PFSK-1 (cell line): ENCODE results near the gene IGSF21.

Experiments used
- TAF1 ChIP-seq: IDR thresholded peaks from 2 replicates; pipeline ENCODE4 v1.6.1; 2012; ENCODE audit warnings: low read length, control low read depth, borderline replicate concordance; ENCODE audit not compliant: insufficient read depth
- TF ChIP-seq, protein P1 (sequence below), 2 experiments: IDR thresholded peaks; 2 replicates each; pipeline versions ENCODE4 v1.6.1 to v1.8.0; 2011 to 2012; ENCODE audit warnings: low read depth in 2 of 2, low read length in 2 of 2, control low read depth in 1 of 2, inconsistent platforms in 1 of 2, mild to moderate bottlenecking in 1 of 2, moderate library complexity in 1 of 2; ENCODE audit not compliant: insufficient read depth in 1 of 2

DNA sequence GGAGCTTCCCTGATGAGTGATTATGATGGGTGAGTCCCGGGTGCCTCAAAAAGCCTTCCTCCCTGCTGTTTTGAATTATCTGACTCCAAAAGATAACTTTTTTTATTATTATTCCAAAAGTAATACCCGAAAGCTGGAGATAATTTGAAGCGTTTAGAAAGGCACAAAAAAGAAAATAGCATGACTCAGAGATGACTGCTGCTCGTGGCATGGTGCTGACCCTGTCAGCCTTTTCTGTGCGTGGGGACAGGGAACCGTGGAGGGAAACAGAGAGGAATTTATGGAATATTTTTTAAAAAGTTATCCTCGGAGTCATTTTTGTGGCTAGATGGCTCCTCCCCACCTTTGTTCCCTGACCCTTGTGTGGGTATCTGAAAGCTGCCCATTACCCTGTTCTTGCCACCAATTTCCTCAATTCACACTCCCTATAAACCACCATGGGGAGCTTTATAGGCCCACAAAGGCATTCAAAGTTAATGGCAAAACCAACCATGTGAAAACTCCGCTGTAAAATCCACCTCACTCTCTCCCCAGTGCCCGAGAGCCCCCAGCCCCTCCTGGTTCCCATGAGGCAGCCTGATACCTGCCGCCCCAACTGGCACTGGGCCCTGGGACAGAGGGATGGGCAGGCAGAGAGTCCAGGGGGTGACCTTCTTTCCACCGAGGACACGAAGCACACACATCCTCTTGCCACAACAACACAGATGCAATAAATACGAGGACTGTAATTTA, 37.5 kb downstream of the IGSF21 start:
- TF ChIP-seq, protein P1, sequence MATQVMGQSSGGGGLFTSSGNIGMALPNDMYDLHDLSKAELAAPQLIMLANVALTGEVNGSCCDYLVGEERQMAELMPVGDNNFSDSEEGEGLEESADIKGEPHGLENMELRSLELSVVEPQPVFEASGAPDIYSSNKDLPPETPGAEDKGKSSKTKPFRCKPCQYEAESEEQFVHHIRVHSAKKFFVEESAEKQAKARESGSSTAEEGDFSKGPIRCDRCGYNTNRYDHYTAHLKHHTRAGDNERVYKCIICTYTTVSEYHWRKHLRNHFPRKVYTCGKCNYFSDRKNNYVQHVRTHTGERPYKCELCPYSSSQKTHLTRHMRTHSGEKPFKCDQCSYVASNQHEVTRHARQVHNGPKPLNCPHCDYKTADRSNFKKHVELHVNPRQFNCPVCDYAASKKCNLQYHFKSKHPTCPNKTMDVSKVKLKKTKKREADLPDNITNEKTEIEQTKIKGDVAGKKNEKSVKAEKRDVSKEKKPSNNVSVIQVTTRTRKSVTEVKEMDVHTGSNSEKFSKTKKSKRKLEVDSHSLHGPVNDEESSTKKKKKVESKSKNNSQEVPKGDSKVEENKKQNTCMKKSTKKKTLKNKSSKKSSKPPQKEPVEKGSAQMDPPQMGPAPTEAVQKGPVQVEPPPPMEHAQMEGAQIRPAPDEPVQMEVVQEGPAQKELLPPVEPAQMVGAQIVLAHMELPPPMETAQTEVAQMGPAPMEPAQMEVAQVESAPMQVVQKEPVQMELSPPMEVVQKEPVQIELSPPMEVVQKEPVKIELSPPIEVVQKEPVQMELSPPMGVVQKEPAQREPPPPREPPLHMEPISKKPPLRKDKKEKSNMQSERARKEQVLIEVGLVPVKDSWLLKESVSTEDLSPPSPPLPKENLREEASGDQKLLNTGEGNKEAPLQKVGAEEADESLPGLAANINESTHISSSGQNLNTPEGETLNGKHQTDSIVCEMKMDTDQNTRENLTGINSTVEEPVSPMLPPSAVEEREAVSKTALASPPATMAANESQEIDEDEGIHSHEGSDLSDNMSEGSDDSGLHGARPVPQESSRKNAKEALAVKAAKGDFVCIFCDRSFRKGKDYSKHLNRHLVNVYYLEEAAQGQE (IDR thresholded peaks at IDR 0.05; ENCODE audit: insufficient read depth in 1 of 2, low read depth in 2 of 2, low read length in 2 of 2) = no peak
- TF ChIP-seq TAF1 = no peak
